Type B pancreatic cell (in vitro differentiated cells): Measurements from ENCODE around the gene POLR3A. TPM values are rescaled to one million over a fixed set of nuclear protein-coding genes. Genes with fewer than 3 reads are reported as not detected.
A peak's percentile ranks its signal among the peaks of the same experiment; 100 is the strongest.

Experiments
- DNase-seq: peaks from one replicate; pipeline ENCODE4 v3.0.0; 2021; ENCODE audit warnings: mixed read lengths; ENCODE audit not compliant: unreplicated experiment; ENCODE audit errors: extremely low spot score
- H3K27ac Mint-ChIP-seq: 2 replicates; pipeline ENCODE4 v1.8.0; 2021; ENCODE audit warnings: mild to moderate bottlenecking, mixed read lengths
- H3K27me3 Mint-ChIP-seq: 2 replicates; pipeline ENCODE4 v1.8.0; 2021; ENCODE audit warnings: mixed read lengths
- H3K36me3 Mint-ChIP-seq: 2 replicates; pipeline ENCODE4 v1.8.0; 2021; ENCODE audit warnings: mixed read lengths
- H3K4me1 Mint-ChIP-seq: one replicate; pipeline ENCODE4 v1.8.0; 2021; ENCODE audit warnings: mixed read lengths; ENCODE audit not compliant: unreplicated experiment
- H3K4me3 Mint-ChIP-seq: 2 replicates; pipeline ENCODE4 v1.8.0; 2021; ENCODE audit warnings: mild to moderate bottlenecking, mixed read lengths
- H3K9me3 Mint-ChIP-seq: 2 replicates; pipeline ENCODE4 v1.8.0; 2021; ENCODE audit warnings: mixed read lengths
- CTCF ChIP-seq: fragments of 200-600 bp; sonication (generic); conservative IDR thresholded peaks from 2 replicates; pipeline ENCODE4 v1.5.0; 2021; ENCODE audit warnings: antibody characterized with exemption, mild to moderate bottlenecking
- total RNA-seq: library from RNA; stranded (reverse); gene quantifications from 2 replicates; pipeline ENCODE4 v1.2.1, GENCODE V29; 2021; ENCODE audit warnings: low replicate concordance

The POLR3A gene
- total RNA-seq, 1 donor from 2014 or later: 23.8 TPM

DNA sequence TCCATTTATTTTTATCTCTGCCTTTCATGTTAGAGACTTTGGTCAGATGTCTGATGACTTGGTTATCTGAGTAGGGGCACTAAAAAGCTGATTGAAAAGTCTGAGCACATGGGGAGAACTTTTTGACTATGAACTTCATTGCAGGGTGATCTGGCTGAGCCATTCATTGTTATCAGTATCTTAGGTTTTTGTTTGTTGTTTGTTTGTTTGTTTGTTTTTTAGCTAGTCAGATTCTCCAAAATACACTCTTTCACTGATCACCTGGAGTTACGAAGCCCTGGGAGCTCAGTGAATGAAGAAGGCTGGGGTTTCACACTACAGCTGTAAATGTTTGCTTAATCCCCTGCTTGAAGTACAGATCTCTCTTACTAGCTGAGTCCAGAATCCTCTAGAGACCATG is 74.2 kb downstream of the POLR3A start:
- H3K36me3 Mint-ChIP-seq: no peaks in the 10 kb centered on the region
- H3K27ac Mint-ChIP-seq: no peak overlapping the region
- no peak for TF ChIP-seq CTCF
- no peak overlapping the region for H3K4me3 Mint-ChIP-seq
- DNase-seq: no peak
- peaks cover 6% of the 10 kb centered on the region for H3K4me1 Mint-ChIP-seq
- no peaks in the 10 kb centered on the region for H3K27me3 Mint-ChIP-seq
- H3K9me3 Mint-ChIP-seq: peaks cover 4% of the 10 kb centered on the region

- Mint-ChIP-seq H3K36me3 (no peaks in the 10 kb centered on the region), H3K9me3 (peaks cover 4% of the 10 kb centered on the region), H3K4me1 (peaks cover 16% of the 10 kb centered on the region), H3K4me3 (peak overlapping the region; percentile 6), H3K27me3 (no peaks in the 10 kb centered on the region), H3K27ac (peak overlapping the region; percentile 68)
- DNase-seq: no peak
- TF ChIP-seq CTCF: no peak
These were observed 80.1 kb downstream of the POLR3A start for GRCh38 chr10:77949167-77949566.

- TF ChIP-seq CTCF: no peak
- Mint-ChIP-seq H3K9me3 (peaks cover 9% of the 10 kb centered on the region), H3K36me3 (no peaks in the 10 kb centered on the region), H3K27me3 (no peaks in the 10 kb centered on the region), H3K4me1 (peaks cover 30% of the 10 kb centered on the region), H3K4me3 (no peak overlapping the region), H3K27ac (no peak overlapping the region)
- no peak for DNase-seq
These were observed 83.2 kb downstream of the POLR3A start for GRCh38 chr10:77946084-77946483.

DNA sequence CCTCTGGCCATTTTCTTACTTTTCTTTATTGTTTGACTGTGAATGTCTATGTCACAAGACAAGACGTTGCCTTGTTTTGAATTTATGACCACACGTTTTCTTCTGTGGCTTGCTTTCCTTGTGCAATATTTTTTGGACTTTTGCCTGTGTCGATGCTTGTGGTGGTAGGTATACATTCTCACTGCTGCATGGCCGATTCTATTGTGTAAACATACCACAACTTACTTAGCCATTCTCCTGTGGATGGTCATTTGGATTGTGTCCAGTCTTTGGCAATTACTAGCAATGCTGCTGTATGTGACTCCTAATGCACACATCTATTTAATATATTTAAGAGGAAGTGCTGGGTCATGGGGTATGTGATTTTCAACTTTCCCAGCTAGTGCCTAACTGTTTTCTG is 84.8 kb downstream of the POLR3A start:
- Mint-ChIP-seq H3K4me3 (no peak overlapping the region), H3K9me3 (peaks cover 5% of the 10 kb centered on the region), H3K27ac (no peak overlapping the region), H3K4me1 (peaks cover 37% of the 10 kb centered on the region), H3K27me3 (no peaks in the 10 kb centered on the region), H3K36me3 (no peaks in the 10 kb centered on the region)
- TF ChIP-seq CTCF: no peak
- no peak for DNase-seq

DNA sequence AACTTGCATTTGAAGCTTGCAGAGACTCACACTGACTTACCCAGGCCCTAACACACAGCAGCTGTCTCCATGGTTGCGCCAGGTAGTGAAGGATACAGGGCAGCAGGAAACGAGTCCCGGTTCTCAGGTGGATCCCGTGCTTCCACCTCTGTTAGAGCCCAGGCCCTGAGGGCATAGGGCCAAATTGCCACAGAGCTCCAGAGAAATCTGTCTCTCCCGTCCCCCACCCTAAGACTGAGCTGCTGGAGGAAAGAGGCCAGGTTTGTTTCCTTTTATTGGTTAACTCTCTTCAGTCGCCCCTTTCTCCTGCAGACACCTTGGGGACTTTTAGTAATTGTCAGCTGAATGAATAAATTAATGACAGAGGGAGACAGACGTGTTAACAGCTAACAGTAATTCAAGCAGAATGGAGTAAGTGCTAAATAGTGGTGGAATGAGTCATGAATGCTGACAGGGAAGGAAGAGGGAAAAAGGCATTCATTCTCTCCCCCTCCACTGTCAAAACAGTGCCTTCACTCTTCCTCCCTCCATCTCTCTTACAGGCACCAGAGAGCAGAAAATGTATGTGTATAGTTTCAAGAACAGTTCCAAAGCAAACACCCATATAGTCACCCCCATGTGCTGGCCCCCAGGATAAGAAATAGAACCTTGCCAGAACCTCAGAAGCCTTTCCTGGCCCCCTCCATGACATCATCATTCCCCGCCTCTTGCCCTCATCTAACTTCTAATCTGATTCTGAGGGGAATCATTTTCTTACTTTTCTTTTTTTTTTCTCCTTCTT is 86.0 kb downstream of the POLR3A start:
- no peaks in the 10 kb centered on the region for H3K36me3 Mint-ChIP-seq
- DNase-seq: no peak
- peaks cover 29% of the 10 kb centered on the region for H3K4me1 Mint-ChIP-seq
- H3K9me3 Mint-ChIP-seq: peaks cover 5% of the 10 kb centered on the region
- peak overlapping the region; percentile 52 for H3K27ac Mint-ChIP-seq
- TF ChIP-seq CTCF: no peak
- no peaks in the 10 kb centered on the region for H3K27me3 Mint-ChIP-seq
- H3K4me3 Mint-ChIP-seq: peak overlapping the region; percentile 12
